NOMO-1 (cell line): Measurements from ENCODE around the gene BRD9.
"Not testable (repeated sequence)": the region's sequence is repeated elsewhere in the genome, so short reads cannot be mapped to it uniquely, and the experiment has no call there.

Source experiments
- DNase-seq, 2 experiments: peaks; one replicate each; lab custom pipeline; 2025; ENCODE audit not compliant: unreplicated experiment in 2 of 2; lab: John Stamatoyannopoulos, UW

The BRD9 gene

DNA sequence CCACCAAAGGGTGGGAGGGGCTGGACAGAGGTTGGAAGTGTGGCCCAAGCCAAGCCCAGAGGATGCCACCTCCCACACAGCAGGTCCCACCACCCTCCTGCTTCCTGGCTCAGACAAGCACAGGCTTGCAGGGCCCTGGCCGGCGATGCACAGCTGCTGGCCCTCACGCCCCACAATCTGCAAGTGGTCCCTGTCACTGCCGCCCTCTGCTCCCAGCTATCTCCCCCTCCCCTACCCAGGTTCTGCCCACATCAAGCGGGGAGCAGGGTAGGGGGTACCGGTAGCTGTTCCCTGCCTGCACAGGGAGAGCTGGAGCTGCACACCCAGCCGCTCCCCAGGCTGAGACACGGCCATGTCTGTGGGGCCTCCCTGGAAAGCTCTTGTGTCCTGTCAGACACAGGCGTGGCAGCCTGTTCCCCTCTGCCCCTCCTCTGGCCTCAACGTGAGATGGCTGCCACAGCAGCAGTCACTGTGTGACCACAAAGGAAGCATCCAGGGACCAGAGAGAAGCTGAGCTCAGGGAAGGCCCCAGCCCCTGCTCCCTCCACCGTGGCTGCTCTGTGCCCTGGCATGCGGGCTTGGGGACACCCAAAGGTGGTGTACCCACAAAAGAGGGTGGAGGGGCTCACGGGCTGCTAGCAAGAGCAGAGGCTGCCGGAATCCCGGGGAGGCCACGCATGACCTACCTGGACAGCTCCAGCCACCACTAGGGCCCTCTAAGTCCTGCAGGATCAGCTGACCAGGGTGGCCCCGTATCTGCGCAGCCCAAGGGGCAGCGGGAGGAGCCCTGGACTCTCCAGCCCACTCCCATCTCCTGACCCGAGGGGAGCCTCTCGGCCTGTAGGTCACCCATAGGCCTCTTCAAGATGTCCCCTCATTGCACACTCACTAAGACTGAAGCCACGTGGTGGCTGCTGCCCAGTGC is 30.9 kb downstream of the BRD9 start:
- no peak for DNase-seq

DNA sequence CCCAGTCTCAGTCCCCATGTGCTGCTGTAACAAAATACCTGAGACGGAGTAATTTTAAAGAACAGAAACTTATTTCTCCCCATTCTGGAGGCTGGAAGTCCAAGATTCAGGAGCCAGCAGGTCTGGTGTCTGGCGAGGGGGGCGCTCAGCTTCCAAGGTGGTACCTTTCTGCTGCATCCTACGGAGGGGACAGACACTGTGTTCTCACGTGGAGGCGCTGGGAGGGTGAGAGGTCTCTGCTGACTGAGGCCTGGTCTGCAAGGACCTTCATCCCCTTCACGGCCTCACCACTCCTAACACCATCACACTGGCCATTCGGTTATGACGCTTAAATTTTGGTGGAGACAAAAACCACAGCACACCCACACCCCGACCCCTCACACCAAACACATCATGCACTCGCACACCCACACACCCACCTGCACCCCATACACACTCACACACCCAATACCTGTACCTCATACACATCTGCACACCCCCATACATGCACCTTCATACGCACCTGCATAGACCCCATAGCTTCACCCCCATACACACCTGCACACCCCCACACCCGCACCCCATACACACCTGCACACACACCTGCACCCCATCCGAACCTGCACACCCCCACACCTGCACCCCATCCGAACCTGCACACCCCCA is 32.0 kb downstream of the BRD9 start:
- no peak for DNase-seq

DNA sequence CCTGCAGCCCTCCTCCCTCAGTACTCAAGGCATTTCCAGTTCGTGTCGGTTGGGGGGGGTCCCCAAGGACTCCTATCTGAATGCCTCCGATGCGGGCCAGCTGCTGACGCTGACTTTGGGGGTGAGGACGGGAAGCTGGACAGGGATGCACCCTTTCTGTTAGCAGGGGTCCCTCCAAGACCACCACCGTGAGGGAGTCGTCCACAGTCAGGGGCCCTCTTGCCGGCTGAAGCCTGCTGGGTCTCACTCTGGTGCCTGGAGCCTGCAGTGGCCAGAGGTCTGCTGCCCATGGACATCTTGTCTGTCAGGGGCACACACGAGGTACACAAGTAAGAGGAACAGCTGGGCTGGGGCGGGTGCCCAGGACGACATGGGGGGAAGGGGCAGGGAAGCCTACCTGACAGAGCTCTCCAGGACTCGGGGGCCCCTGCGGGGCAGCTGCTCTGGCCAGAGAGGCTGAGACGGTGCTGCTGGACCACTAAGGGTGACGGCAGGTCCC is 32.8 kb downstream of the BRD9 start:
- no peak for DNase-seq

DNA sequence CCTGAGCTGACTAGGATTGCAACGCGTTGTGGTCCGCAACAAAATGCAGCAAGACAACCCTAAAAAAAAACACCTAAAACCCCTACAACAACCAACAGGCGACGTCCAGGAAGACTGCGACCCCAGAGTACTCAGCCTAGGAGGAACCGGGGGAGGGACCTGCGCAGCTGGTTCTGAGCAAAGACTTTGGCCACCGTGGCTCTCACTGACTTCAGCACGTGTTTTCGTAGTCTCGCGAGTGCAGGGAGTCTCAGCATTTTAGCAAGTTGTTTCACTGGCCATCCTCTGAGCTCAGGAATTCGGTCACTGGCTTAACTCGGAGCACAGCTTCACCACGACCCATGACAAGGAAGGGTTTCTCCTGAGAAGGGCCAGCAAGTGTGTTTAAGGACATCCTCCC is 33.2 kb downstream of the BRD9 start:
- no peak for DNase-seq

DNA sequence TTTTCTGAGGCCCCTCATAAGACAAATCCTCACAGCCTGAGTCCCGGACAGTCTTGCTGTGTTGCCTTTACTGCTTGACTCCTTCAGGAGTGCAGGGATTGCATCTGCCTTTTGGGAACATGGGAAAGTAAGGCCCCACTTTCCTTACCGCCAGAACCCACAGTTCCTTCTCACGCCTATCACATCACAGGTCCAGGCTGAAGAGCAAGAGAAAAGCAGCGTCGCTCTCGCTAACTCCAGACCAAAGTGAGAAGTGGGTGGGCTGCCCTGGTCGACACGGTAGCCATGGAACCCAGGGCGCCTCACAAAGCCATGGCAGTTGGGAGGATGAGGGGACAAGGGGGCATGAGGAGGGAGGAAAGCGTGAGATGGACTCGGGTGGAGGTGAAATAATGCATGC is 33.9 kb downstream of the BRD9 start:
- no peak for DNase-seq

DNA sequence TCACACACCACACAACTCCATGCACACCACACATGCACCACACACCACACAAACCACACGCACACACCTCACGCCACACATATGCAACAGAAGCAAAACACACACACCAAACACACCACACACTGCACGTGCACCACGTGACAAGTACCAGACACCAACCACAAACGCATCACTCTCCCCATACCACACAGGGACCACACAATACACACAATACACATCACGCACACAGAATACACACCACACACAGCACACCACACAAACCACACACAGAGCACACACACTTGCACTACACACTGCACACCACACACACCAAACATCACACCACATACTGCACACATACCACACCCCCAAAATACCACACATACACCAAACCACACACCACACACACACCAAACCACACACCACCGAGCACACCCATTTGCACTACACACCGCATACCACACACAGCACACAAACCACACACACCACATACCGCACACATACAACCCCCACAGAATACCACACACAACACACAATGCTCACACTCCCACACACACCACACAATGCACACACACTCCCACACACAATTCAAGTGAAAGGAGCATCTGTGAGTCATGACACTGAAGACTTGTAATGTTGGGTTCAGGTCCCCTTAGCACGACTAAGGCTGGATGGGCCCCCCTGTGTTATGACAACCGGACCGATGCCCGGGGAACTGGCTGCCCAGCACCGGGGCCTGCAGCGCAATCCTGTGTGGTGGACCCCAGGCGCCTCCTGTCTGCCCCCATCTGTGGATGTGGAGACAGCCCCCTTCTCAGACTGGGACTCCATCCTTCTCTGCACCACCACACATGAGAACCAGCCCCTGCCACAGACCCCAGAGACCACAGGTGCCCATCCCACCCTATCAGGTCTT is 35.8 kb downstream of the BRD9 start:
- no peak for DNase-seq

DNA sequence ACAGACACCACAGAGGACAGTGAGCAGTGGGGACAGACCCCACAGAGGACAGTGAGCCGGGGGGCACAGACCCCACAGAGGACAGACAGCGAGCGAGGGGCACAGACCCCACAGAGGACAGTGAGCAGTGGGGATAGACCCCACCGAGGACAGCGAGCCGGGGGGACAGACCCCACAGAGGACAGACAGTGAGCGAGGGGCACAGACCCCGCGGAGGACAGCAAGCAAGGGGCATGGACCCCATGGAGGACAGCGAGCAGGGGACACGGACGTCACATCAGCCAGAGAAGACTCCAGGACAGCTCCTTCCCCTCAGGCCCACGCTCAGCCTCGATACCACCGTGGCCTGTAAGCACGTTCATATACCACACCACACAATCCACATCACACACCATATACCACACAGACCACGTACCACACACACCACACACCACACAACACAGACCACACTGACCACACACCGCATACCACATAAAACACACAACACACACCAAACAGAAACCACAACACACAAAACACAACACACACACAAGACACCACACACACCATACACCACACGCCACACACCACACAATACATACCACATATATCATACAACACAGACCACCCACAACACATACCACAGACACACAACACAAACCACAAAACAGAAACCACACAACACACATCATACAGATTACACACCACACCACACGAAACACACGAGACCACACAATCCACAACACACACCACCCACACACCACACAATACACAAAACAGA is 36.6 kb downstream of the BRD9 start:
- no peak for DNase-seq

DNA sequence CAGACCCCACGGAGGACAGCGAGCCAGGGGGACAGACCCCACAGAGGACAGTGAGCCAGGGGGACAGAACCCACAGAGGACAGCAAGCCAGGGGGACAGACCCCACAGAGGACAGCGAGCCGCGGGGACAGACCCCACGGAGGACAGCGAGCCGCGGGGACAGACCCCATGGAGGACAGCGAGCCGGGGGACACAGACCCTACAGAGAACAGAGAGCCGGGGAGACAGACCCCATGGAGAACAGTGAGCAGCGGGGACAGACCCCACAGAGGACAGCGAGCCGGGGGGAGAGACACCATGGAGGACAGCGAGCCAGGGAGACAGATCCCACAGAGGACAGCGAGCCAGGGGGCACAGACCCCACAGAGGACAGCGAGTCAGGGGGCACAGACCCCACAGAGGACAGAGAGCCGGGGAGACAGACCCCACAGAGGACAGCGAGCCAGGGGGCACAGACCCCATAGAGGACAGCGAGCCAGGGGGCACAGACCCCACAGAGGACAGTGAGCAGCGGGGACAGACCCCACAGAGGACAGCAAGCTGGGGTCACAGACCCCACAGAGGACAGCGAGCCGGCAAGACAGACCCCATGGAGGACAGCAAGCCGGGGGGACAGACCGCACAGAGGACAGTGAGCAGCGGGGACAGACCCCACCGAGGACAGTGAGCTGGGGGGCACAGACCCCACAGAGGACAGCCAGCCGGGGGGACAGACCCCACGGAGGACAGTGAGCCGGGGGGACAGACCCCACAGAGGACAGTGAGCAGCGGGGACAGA is 37.4 kb downstream of the BRD9 start:
- no peak for DNase-seq

DNA sequence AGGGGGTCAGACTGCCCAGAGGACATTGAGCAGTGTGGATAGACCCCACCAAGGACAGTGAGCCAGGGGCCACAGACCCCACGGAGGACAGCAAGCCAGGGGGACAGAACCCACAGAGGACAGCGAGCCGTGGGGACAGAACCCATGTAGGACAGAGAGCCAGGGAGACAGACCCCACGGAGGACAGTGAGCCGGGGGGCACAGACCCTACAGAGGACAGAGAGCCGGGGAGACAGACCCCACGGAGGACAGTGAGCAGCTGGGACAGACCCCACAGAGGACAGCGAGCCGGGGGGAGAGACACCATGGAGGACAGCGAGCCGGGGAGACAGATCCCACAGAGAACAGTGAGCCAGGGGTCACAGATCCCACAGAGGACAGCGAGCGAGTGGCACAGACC is 38.4 kb downstream of the BRD9 start:
- DNase-seq: no peak

DNA sequence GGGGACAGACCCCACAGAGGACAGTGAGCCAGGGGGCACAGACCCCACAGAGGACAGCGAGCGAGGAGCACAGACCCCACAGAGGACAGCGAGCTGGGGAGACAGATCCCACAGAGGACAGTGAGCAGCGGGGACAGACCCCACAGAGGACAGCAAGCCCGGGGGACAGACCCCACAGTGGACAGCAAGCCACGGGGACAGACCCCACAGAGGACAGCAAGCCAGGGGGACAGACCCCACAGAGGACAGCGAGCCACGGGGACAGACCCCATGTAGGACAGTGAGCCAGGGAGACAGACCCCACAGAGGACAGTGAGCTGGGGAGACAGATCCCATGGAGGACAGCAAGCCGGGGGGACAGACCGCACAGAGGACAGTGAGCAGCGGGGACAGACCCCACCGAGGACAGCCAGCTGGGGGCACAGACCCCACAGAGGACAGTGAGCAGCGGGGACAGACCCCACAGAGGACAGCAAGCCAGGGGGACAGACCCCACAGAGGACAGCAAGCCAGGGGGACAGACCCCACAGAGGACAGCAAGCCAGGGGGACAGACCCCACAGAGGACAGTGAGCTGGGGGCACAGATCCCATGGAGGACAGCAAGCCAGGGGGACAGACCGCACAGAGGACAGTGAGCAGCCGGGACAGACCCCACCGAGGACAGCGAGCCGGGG is 39.0 kb downstream of the BRD9 start:
- not testable (repeated sequence) for DNase-seq

DNA sequence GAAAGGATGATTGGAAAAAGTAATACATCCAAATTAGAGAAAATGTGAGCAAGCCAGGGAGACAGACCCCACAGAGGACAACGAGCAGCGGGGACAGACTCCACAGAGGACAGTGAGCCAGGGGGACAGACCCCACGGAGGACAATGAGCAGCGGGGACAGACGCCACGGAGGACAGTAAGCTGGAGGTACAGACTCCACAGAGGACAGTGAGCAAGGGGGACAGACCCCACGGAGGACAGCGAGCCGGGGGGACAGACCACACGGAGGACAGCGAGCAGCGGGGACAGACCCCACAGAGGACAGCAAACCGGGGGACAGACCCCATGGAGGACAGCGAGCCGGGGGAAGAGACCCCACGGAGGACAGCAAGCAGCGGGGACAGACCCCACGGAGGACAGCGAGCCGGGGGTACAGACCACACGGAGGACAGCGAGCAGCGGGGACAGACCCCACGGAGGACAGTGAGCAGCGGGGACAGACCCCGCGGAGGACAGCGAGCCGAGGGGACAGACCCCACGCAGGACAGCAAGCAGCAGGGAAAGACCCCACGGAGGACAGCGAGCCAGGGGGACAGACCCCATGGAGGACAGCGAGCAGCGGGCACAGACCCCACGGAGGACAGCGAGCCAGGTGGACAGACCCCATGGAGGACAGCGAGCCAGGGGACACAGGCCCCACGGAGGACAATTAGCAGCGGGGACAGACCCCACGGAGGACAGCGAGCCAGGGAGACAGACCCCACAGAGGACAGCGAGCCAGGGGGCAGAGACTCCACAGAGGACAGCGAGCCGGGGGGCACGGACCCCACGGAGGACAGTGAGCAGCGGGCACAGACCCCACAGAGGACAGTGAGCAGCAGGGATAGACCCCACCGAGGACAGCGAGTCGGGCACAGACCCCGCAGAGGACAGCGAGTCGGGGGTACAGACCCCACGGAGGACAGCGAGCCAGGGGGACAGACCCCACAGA is 39.9 kb downstream of the BRD9 start:
- DNase-seq: no peak

DNA sequence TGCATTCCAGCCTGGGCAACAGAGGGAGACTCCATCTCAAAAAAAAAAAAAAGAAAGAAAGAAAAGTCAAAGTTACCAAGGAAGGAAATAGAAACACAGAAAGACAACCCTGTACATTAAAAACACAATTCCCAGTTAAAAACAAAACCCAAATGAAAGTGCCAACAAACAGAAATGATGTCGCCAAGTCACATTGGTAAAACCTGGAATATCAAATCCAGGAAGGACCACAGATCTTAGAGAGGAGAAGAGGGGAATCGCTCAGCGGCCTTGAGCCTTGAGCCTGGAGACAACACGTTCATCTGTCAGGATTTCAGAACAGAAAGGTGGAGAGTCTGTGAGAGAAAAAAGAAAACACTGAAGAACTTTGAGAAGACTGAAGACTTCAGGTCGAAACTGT is 40.6 kb downstream of the BRD9 start:
- no peak for DNase-seq

DNA sequence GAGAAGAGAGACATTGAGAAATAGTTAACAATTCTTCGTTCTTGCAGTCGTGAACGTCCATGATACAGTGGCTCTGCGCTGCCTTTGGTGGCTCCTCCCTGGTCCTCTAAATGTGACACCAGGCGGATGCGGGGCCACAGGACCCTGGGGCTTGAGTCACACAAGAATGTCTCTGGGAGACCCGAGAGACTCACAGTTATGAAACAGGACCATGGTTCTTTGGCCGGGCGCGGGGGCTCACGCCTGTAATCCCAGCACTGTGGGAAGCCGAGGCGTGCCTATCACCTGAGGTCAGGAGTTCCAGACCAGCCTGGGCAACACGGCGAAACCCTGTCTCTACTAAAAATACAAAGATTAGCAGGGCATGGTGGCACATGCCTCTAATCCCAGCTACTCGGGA is 41.0 kb downstream of the BRD9 start:
- DNase-seq: no peak

DNA sequence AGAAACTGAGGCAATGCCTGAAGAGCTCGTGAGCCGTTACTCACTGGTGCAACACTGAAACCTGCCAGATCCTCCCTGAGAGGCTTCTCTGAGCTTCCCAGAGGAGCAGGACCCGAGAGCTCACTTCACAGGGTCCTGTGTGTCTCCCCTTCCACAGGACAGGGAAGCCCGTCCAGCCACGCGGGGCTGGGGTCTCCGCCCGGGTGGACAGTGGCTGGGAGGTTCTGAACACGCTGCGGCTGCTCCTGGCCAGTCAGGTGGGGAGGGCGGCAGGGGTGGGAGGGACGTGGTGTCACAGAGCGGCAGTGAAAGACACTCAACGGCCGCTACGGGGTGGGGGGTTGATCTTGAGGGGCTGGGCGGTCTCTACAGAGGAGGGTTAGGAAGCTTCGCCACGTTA is 41.5 kb downstream of the BRD9 start:
- DNase-seq: no peak

DNA sequence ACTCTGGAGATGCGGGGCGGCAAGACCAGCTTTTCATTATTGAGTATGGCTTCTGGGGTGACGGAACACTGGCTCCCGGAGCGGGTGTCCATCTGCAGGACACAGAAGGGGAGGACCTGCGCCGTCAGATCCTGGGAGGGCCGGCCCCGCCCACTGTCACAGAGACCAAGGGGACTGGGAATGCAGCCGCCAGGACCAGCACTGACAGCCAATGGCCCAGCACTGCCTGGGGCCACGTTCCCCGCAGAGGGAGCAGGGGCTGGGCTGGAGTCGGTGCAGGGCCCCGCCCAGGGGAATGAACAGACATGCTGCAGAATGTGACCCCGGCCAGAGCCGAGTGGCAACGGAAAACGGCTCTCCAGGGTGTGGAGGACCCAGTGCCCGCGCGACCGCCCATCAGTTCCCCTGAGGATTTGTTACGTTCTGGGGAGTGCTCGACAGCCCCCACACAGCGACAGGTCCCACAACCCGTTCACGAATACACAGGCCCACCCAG is 42.0 kb downstream of the BRD9 start, which contains the start of gene ZDHHC11:
TSS of gene ZDHHC11 (minus strand) at position 476 of the 496 bp plus-strand sequence. CDS start at position 92, 384 bp downstream.
- no peak for DNase-seq

DNA sequence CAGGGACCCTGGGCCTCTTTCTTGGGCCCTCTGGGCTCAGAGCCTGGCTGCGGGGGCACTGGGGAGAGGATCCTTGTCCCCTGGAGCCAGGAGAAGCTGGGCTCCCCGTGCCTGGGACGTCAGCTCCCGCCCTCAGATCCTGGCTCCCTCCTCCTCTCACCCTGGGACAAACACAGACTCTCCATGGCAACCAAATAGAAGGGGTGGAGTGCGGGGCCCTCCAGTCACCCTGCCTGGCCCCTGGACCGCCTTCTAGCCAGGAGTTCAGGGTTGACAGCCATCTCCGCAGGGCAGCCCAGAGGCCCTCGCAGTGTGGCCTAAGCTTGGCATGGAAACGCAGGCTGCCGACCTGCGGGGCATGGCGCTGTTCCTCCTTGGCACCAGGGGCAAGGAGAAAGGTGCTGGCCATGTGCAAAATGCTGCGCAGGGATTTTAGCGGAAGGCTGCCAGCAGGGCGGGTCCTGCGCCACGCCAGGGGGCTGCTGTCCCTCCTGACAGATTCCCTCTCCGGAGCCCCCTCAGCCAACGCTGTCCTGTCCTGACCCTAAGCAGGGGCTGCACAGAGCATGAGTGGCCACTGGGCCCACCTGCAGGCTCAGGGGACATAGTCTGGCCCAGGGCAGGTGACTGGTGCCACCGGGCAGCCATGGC is 42.8 kb downstream of the BRD9 start:
- DNase-seq: no peak

DNA sequence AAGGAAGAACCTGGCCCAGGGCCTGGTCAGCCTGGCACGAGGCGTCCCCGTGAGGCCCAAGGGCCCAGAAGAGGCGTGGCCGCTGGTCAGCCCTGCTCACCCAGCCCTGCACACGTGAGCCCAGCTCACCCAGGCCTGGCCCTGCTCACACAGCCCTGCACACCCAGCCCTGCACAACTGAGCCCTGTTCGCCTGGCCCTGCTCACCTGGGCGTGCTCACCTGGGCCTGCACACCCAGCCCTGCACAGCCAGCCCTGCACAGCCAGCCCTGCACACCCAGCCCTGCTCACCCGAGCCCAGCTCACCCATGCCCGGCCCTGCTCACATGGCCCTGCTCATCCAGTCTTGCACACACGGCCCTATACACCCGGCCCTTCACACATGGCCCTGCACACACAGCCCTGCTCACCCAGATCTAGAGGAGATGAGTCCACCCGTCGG is 43.9 kb downstream of the BRD9 start:
- no peak for DNase-seq
